Inflammatory macrophage (primary cell): Measurements from ENCODE around the gene GALNT10.

ENCODE experiments used
- DNase-seq, 2 donors: peaks; one replicate each; pipeline ENCODE4 v3.0.0-alpha.2; 2020 to 2022

GALNT10 gene

GRCh38 chr5:154203798-154204578, 13.5 kb downstream of the GALNT10 start:
- no peak for DNase-seq

GRCh38 chr5:154205441-154206117, 15.0 kb downstream of the GALNT10 start:
- DNase-seq = no peak

GRCh38 chr5:154206311-154206710, 15.8 kb downstream of the GALNT10 start:
- DNase-seq = peak; percentile 6 to 70

- no peak for DNase-seq
Observed at GRCh38 chr5:154207204-154207603, 16.7 kb downstream of the GALNT10 start.

- DNase-seq = no peak
Observed at GRCh38 chr5:154209591-154210081, 19.1 kb downstream of the GALNT10 start.

- no peak for DNase-seq
Observed at GRCh38 chr5:154210163-154210562, 19.6 kb downstream of the GALNT10 start.

- peak; percentile 18 to 44 for DNase-seq
Observed at GRCh38 chr5:154211641-154212390, 21.3 kb downstream of the GALNT10 start.

GRCh38 chr5:154213592-154213991, 23.1 kb downstream of the GALNT10 start:
- DNase-seq = peak; percentile 14 to 22

GRCh38 chr5:154214371-154215106, 24.0 kb downstream of the GALNT10 start:
- DNase-seq = peak in 1 of 2 donors; percentile 4

- no peak for DNase-seq
Observed at GRCh38 chr5:154215571-154216325, 25.2 kb downstream of the GALNT10 start.

- no peak for DNase-seq
Observed at GRCh38 chr5:154217462-154217861, 26.9 kb downstream of the GALNT10 start.

- DNase-seq = no peak
Observed at GRCh38 chr5:154218786-154219185, 28.3 kb downstream of the GALNT10 start.

GRCh38 chr5:154220625-154221024, 30.1 kb downstream of the GALNT10 start:
- no peak for DNase-seq

GRCh38 chr5:154221371-154221896, 30.9 kb downstream of the GALNT10 start:
- peak; percentile 10 to 25 for DNase-seq

- DNase-seq = no peak
Observed at GRCh38 chr5:154222414-154222813, 31.9 kb downstream of the GALNT10 start.

GRCh38 chr5:154223320-154223719, 32.8 kb downstream of the GALNT10 start:
- DNase-seq = no peak

GRCh38 chr5:154227090-154227489, 36.6 kb downstream of the GALNT10 start:
- DNase-seq = no peak

GRCh38 chr5:154228696-154229095, 38.2 kb downstream of the GALNT10 start:
- DNase-seq = no peak

GRCh38 chr5:154230526-154230925, 40.0 kb downstream of the GALNT10 start:
- DNase-seq = no peak

- no peak for DNase-seq
Observed at GRCh38 chr5:154234551-154234950, 44.0 kb downstream of the GALNT10 start.

- no peak for DNase-seq
Observed at GRCh38 chr5:154236011-154236410, 45.5 kb downstream of the GALNT10 start.
